Sciatic nerve (tissue), 2 donors: ENCODE results near the gene STMN3. TPM values are rescaled to one million over a fixed set of nuclear protein-coding genes. Genes with fewer than 3 reads are reported as not detected.
A peak's percentile ranks its signal among the peaks of the same experiment; 100 is the strongest.
"Not testable (repeated sequence)": the region's sequence is repeated elsewhere in the genome, so short reads cannot be mapped to it uniquely, and the experiment has no call there.

Source experiments
- ATAC-seq: fragments of 200-7000 bp; cut with Tn5 transposase; one replicate; pipeline ENCODE4 v1.9.1; 2020; ENCODE audit warnings: mild to moderate bottlenecking, moderate library complexity
- DNase-seq: peaks from one replicate; pipeline ENCODE4 v3.0.0-alpha.2; 2020; ENCODE audit warnings: low spot score
- intact Hi-C: fragments of 100-400 bp; cut with DNase I; formaldehyde crosslinking; loops from one replicate; pipeline ENCODE4 v1.14.2; 2022
- total RNA-seq: library from RNA; stranded (reverse); fragmentation: NEBNext Ultra II Directional; extraction: Animal tissue kit (Norgen Biotek cat#: 25700); gene quantifications from one replicate; pipeline ENCODE4 v1.2.1, GENCODE V29; 2021
- donor health status: DM: no; HTN: no; CAD: no.
- donor health status: DM: no; HTN: no; CAD: no.

The STMN3 gene
- total RNA-seq, 1 donor from 2014 or later = 19.7 TPM

DNA sequence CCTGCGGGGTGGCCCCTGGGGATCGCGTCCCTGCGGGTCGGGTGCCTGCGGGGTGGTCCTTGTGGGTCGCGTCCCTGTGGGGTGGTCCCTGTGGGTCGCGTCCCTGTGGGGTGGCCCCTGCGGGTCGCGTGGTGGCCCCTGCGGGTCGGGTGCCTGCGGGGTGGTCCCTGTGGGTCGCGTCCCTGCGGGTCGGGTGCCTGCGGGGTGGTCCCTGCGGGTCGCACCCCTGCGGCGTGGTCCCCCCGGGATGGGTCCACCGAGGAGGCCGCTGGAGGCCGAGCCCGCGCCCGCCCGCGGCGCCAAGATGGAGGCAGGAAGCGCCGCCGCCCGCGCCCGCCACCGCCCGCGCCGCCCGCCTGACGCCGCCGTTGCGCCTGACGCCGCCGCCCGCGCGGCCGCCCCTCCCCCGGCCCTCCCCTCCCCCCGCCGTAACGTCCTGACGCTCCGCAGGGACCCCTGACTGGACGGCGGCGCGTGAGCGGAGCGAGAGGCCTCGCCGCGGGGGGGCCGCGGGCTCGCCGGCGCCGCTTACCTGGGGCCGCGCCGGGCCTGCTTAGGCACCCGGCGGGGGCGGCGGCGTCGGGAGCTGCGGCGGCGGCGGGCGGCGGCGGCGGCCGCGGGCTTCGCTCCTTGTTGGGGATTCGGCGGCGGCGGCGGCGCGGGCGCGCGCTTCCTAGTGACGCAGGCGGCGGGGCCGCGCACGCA lies 26.6 kb downstream of the STMN3 start, which contains the start of gene GMEB2:
Gene GMEB2, minus strand, starts transcription at position 678 of the 705 bp plus-strand sequence. CDS start 7,704 bp downstream, outside the sequence.
- peak; percentile 83 for DNase-seq
- intact Hi-C loops = no loop called here
- peak; percentile 38 for ATAC-seq

DNA sequence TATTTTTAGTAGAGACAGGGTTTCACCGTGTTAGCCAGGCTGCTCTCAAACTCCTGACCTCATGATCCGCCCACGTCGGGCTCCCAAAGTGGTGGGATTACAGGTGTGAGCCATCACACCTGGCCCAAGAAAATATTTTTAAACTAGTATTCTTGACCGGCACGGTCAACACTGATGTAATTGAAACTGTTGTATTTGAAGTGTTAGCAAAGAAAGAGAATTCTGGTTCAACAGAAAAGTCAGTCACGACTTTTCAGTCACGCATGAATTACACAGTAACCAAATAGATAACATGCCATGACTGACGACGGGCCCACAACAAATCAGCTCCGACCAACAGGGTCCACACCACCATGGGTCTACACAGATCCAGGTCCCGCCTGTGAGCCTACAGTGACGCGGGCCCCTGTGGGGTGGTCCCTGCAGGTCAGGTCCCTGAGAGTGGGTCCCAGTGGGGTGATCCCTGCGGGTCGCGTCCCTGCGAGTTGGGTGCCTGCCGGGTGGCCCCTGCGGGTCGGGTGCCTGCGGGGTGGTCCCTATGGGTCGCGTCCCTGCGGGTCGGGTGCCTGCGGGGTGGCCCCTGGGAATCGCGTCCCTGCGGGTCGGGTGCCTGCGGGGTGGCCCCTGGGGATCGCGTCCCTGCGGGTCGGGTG lies 27.3 kb downstream of the STMN3 start:
- intact Hi-C loops = no loop called here
- peak; percentile 8 for ATAC-seq
- DNase-seq = peak; percentile 72

- intact Hi-C loops = no loop called here
Observed at GRCh38 chr20:63624486-63624885, 28.7 kb downstream of the STMN3 start.

DNA sequence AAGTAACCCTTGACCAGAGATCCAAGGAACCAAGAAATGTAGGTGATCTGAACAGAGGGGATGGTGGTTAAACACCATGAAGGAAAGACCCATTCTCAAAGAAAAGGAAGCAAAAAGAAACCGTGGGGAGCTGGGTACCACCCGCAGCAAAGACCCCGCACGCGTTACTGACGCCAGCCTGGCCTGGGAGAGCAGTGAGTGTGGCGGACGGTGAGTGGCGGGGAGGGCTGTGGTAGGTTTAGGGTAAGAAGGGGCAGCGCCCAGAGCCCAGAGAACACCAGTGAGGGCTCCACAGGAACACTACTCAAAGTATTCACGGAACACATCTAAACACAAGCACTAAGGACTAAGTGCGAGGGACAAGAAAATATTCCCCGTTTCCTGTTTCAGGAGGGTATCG lies 30.5 kb downstream of the STMN3 start:
- ATAC-seq (no peak), DNase-seq (no peak)
- intact Hi-C loops = no loop called here

More at GRCh38 chr20:63624486-63624885, 28.7 kb downstream of the STMN3 start:
- DNase-seq (no peak), ATAC-seq (no peak)

- intact Hi-C loops = no loop called here
- ATAC-seq (no peak), DNase-seq (no peak)
Observed at GRCh38 chr20:63622096-63622495, 31.1 kb downstream of the STMN3 start.

DNA sequence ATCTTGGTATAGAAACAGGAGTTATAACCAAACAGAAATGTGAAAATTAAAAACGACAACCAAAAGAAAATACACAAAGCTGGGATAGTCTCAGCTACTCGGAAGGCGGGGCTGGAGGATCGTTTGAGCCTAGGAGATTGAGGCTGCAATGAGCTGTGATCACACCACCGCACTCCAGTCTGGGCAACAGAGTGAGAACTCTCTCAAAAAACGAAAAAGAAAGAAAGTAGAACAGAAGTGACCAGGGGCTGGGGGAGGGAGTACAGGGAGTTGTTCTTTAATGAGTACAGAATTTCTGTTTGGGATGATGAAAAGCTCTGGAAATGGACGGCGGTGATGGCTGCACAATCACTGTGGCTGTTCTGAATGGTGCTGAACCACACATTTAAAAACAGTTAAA lies 32.2 kb downstream of the STMN3 start:
- no peak for DNase-seq
- no peak for ATAC-seq
- intact Hi-C loops = no loop called here

GRCh38 chr20:63619505-63619904 lies 33.7 kb downstream of the STMN3 start:
- intact Hi-C loops = no loop called here
- DNase-seq = no peak
- peak; percentile 7 for ATAC-seq

DNA sequence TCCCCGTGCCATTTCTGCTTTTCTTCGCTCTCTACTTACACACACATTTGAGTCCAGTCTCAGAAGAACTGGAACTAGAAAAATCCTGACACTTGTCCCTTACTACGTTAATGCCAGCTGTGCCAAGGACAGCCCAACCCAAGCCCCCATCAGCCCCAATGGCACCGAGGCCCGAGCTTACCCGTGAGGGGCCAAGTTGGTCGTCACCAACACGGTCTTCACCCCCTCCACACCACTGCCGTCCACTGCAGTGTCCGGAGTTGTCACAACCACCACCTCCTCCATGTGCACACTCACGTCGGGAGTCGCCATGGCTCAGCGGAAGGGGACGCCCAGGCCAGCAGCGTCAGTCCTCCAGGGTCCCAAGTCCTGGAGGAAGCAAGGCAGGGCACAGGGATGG lies 34.1 kb downstream of the STMN3 start:
- DNase-seq = no peak
- intact Hi-C loops = no loop called here
- ATAC-seq = no peak

DNA sequence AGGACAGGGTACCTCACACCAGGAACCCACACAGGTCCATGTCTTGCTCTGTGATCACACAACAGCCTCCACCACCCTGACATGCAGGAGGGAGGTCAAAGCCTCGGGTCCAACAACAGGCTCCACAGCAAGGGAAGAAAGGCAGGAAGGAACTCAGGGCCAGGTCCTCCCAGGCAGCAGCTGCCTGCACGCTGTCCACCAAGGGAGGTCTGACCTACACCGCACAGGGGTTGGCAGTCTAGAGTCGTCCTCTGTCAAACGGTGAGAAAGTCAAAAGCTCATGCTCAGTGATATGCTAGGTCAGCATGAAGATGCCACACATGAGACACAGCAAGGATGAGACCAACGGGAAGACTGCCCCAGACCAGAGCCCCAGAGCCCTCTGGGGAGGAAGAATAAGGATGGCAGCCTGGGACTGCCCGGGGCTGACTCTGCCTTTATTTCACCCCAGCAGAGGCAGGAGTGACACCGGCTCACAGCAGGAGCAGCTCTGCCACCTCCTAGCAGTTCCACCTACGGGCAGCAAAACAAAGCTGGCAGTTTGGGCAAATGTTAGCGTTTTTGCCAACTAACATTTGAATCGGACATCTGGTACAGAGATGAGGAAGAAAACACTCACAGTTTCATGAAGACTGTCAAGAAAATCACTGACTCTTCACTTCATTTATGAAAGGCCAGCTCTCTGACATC lies 34.8 kb downstream of the STMN3 start:
- no peak for DNase-seq
- intact Hi-C loops = no loop called here
- no peak for ATAC-seq

- no peak for ATAC-seq
- intact Hi-C loops = no loop called here
- DNase-seq = no peak
Observed at GRCh38 chr20:63617876-63618265, 35.4 kb downstream of the STMN3 start.

- no peak for ATAC-seq
Observed at GRCh38 chr20:63617092-63617875, 35.9 kb downstream of the STMN3 start.

GRCh38 chr20:63613863-63614594 lies 39.2 kb downstream of the STMN3 start:
- ATAC-seq, DNase-seq, intact Hi-C loops: not testable (repeated sequence)

More at GRCh38 chr20:63617092-63617875, 35.9 kb downstream of the STMN3 start:
- no peak for DNase-seq
- intact Hi-C loops = no loop called here

GRCh38 chr20:63612276-63612931 lies 40.8 kb downstream of the STMN3 start:
- ATAC-seq (no peak), DNase-seq (no peak)
- intact Hi-C loops = no loop called here

DNA sequence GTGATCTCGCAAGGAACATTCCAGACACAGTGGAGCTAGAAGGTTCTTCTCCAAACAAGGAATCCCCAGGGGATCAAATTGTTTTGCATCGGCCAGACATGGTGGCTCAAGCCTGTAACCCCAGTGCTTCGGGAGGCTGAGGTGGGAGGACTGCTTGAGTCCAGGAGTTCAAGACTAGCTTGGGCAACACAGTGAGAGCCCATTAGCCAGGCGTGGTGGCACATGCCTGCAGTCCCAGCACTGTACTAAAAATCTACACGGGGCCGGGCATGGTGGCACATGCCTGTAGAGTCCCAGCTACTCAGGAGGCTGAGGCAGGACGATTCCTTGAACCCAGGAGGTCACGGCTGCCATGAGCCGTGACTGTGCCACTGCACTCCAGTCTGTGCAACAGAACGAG lies 41.6 kb downstream of the STMN3 start:
- DNase-seq = no peak
- peak; percentile 28 for ATAC-seq
- intact Hi-C loops = no loop called here

DNA sequence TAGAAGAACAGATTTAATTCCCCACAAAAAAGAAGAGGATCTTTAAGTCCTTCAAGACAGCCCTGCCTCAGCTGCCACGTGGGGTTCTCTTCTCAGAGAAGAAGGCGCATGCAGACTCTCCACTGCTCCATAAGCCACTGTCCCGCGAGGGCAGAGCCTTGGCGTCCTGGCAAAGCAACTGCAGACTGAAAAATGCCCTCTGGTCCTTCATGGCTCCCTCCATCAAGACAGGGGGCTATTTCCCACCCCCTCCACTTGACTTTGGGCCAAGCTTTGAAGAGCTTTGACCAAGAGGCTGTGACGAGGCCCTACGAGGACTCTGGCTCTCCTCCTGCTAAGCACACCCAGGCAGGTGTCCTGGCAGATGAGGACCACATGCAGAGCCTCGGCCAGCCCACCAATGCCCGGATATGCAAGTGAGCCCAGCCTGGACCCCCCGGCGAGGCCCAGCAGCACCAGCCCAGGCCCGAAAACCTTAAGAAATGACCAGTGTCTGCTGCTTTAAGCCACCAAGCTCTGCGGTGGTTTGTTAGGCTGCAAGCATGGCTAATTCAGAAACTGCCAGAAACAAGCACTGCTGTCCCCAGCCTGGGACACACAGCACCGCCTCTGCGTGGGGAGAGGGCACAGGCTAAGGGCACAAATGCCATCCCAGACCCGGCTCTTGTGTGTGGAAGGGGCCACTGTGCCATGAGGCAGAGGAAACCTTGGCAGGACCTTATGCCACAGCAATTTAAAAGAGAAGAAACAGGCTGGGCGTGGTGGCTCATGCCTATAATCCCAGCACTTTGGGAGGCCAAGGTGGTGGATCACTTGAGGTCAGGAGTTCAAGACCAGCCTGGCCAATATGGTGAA lies 42.4 kb downstream of the STMN3 start:
- intact Hi-C loops = no loop called here
- ATAC-seq = no peak
- no peak for DNase-seq

DNA sequence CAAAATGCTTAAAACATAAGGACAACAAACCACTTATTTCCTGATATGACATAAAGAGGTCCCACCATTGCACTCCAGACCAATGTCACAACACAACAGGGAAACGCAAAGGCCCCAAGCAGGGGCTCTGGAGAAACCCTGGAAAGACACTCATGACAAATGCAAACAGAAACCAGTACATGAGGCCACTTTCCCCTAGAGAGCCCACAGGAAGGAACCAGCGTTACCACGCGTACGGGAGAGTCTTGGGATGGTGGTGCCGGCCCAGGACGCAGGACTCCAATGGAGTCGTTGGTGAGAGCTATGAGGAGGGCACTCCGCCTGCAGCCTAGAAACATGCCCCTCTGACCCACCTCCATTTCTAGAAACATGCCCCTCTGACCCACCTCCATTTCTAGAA lies 46.5 kb downstream of the STMN3 start:
- intact Hi-C loops = no loop called here
- no peak for DNase-seq
- ATAC-seq = no peak

GRCh38 chr20:63602321-63602720 lies 50.9 kb downstream of the STMN3 start:
- ATAC-seq = no peak
- intact Hi-C loops = no loop called here
- no peak for DNase-seq
